ENCODE data around the gene CACNA1C.

CACNA1C gene

DNA sequence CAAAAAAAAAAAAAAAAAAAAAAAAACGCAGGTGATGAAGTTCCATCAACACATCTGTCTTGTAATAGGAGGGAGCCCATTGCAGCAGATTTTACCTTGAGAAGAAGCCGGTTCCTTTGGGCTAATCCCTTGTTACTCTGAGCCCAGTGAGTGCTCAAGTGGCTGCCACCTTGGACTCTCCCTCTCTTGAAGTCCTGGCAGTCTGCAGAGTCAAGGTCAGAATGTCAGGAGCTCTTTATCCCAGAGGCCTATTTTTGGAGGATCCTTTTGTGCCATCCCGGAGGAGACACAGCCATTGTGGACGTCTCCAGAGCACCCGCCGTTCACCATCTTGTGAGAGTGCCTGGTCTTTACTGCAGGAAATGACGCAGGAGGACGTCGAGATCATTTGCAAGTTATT, 397.8 kb downstream of the CACNA1C start:
- FAIRE-seq (no peak), DNase-seq (ENCODE audit: insufficient read length, low spot score) (no peak)
- TF ChIP-seq CTCF (IDR thresholded peaks at IDR 0.05; ENCODE audit: insufficient read depth, missing control alignments), result no peak

DNA sequence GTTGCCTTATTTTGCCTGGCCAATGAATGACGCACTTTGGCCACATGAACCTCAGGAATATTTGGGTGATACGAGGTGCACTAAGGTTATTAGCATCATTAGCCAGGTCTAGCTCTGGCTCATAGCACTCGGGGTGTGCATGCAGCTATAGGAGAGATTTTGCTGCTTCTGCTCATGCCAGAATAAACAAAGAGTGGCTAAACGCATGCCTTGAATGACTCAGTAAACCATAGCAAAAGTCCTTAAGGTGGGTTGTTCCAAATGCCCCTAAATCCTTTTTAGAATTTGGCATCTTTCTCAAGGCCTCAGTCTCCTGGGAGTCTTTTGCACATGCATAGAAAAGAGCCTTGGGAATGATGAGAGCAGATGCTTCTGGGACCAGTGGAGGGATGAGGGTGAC, 398.2 kb downstream of the CACNA1C start:
- no peak for TF ChIP-seq CTCF (IDR thresholded peaks at IDR 0.05; ENCODE audit: insufficient read depth, missing control alignments)
- no peak for FAIRE-seq

GRCh38 chr12:2451497-2451896, 398.7 kb downstream of the CACNA1C start:
- FAIRE-seq (no peak), DNase-seq (ENCODE audit: insufficient read length, low spot score) (no peak)
- no peak for TF ChIP-seq CTCF (IDR thresholded peaks at IDR 0.05; ENCODE audit: insufficient read depth, missing control alignments)

More for the DNA sequence above, 398.2 kb downstream of the CACNA1C start:
- DNase-seq (ENCODE audit: insufficient read length, low spot score), result no peak

DNA sequence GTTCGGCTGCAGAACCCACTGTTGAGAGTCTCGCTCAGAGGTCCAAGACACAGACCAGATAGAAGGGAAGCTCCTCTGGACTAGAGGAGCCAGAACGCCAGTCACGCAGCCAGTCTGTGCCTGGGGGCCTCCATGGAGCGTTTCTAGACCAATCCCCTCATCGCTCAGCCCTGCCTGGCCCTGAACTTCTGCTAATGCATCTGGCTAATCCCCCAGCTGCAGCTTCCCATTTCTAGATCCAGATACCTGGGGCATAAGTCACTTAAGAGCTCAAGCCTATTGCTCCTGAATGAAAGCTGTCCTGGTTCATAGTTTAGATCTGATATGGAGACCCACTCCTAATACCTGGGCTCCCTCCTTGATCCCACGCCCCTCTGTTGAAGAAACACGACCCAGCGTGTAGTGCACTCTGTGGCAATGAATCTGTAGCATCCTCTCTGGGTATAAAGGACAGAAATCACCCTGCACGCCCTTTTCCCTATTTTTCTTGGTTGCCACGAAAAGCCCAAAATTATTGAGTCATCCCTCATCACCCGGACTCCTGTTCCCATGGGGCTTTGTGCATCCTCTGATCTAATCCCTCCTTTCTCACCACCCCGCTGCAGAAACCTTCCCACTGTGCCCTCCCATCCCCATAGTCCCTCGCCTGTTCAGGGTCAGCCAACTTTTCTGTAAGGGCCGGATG, 400.4 kb downstream of the CACNA1C start:
- no peak for FAIRE-seq
- DNase-seq (ENCODE audit: insufficient read length, low spot score), result peak; percentile 55
- no peak for TF ChIP-seq CTCF (IDR thresholded peaks at IDR 0.05; ENCODE audit: insufficient read depth, missing control alignments)

- DNase-seq (ENCODE audit: insufficient read length, low spot score), result no peak
- FAIRE-seq, result no peak
- no peak for TF ChIP-seq CTCF (IDR thresholded peaks at IDR 0.05; ENCODE audit: insufficient read depth, missing control alignments)
These were observed 400.9 kb downstream of the CACNA1C start for GRCh38 chr12:2453761-2454090.

DNA sequence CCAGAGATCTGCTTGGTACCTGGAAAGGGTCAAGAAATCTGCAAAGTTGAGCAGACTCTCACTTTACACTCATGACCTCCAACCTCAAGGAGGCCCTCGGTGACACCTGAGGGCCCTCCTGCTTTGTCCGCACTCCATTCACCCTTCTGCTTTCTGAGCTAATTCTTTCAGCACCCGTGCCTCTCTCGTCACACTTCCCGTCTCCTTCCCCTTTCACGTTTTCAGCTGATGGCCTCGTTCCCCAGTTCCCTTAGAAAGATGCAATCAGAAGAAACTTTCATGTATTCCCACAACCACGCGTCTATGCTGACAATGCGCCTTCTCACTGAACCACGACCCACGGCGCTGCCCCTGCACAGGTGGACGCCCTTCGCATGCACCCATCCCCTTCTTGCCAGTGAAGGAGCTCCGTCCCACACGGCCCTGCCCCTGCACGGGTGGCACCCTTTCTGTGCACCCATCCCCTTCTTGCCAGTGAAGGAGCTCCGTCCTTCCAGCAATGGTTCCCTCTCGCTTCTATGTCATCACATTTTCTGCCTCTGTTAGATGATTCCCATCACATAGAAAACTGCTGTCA, 401.9 kb downstream of the CACNA1C start:
- DNase-seq (ENCODE audit: insufficient read length, low spot score) (no peak), FAIRE-seq (no peak)
- TF ChIP-seq CTCF (IDR thresholded peaks at IDR 0.05; ENCODE audit: insufficient read depth, missing control alignments), result no peak

- FAIRE-seq, result no peak
- no peak for TF ChIP-seq CTCF (IDR thresholded peaks at IDR 0.05; ENCODE audit: insufficient read depth, missing control alignments)
These were observed 402.6 kb downstream of the CACNA1C start for GRCh38 chr12:2455410-2455809.

More at GRCh38 chr12:2455410-2455809, 402.6 kb downstream of the CACNA1C start:
- no peak for DNase-seq (ENCODE audit: insufficient read length, low spot score)

Measured in D721Med (cell line).